CMK (cell line): ENCODE results near the gene ACAP3.
"Not testable (repeated sequence)": the region's sequence is repeated elsewhere in the genome, so short reads cannot be mapped to it uniquely, and the experiment has no call there.

Experiments
- DNase-seq: peaks from one replicate; pipeline ENCODE4 v3.0.0-alpha.2; 2010; ENCODE audit warnings: low read depth

The ACAP3 gene

GRCh38 chr1:1262758-1263157, 45.0 kb downstream of the ACAP3 start:
- no peak for DNase-seq

- DNase-seq: no peak
Measured at GRCh38 chr1:1262071-1262470, 45.7 kb downstream of the ACAP3 start.

- DNase-seq: peak; percentile 77
Measured at GRCh38 chr1:1260843-1261560, 46.7 kb downstream of the ACAP3 start.

DNA sequence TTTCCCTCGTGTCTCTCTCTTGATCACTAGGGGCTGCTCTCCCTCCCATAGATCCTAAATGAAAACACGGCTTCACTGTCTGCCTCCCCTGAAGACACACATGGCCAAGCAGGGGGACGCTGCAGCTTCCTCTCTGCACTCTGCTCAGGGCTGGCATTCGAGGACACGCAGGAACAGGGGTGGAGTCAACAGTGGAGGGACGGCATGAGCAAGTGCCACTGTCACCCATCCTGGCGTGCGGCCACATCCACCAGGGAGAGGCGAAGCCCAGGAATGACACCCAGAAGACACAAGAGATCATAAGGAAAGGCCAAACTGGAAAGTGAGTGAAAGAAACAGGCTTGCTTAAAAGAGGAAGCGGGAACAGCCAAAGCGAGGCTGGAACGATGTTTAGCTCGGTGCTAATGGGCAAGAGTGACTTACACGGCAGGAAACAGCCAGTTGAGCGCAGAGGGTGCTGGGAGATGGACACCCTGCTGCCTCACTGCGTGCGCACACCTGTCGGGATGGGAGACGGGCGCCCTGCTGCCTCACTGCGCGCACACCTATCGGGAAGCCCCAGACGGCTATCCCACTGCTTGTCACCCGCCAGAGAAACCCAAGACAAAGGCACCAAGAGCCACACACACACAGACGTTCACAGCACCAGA, 47.7 kb downstream of the ACAP3 start:
- DNase-seq: peak; percentile 49

DNA sequence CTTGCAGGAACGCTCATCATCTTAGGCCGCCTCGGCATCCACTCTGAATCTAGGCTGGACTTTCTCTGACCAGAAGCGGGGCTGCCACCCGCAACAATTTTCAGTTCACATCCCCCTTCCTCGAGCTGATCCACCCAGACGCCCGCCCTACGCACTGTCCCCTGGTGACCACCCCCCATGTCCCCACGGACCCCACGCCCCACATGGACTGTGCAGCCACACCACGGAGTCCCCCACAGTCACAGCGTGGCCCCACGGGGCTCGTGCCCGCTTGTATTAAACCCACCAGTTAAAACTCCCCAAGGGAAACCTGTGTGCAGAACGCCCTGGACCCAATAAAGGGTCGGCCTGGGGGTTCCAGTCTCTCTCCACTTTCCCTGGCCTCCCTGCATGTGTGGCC, 48.2 kb downstream of the ACAP3 start:
- no peak for DNase-seq

DNA sequence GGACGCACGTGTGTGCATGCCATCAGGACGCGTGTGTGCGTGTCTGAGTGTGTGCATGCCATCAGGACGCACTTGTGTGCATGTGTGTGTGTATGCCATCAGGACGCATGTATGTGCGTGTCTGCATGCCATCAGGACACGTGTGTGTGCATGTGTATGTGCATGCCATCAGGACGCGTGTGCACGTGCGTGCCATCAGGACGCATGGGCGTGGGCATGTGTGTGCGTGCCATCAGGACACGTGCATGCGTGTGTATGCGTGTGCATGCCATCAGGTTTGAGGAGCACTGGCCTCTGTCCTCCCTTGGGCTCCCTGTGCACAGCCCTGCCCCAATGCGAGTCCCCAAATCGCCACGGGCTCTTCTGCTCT, 48.6 kb downstream of the ACAP3 start:
- no peak for DNase-seq

GRCh38 chr1:1256956-1257871, 50.5 kb downstream of the ACAP3 start:
- DNase-seq: no peak

DNA sequence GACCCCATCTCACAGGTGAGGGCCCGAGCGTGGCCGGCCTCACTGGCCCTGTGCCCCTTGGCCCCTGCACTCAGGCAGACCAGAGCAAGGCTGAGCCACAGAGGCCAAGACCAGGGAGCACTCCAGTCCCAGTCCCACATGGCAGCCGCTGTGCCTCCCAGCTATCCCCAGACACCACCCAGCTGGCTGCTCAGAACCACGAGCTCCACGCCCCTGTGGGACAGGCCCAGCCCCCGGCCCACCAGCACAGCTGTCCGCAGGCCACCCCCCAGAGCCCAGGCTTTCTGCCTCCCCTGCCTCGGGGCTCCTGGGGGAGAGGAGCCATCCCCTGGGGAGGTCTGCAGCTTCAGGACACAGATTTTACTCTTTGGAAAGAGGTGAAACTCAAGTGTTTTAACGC, 52.1 kb downstream of the ACAP3 start:
- no peak for DNase-seq

- DNase-seq: no peak
Measured at GRCh38 chr1:1255078-1255477, 52.7 kb downstream of the ACAP3 start.

DNA sequence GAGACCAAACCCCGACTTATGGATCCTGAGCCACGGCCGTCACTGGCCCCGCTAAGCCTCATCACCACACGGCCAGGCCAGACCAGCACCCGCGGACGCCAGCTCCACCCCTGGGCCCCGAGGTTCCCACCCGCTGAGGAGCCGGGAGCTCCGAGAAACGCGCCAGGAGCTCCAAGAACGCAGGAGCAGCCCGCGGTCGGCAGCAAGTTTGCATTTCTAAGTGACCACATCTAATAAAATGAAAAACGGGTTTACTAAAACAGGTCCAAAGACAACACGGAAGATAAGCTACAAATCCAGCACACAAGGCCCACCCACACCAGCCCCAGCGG, 53.1 kb downstream of the ACAP3 start:
- DNase-seq: no peak

DNA sequence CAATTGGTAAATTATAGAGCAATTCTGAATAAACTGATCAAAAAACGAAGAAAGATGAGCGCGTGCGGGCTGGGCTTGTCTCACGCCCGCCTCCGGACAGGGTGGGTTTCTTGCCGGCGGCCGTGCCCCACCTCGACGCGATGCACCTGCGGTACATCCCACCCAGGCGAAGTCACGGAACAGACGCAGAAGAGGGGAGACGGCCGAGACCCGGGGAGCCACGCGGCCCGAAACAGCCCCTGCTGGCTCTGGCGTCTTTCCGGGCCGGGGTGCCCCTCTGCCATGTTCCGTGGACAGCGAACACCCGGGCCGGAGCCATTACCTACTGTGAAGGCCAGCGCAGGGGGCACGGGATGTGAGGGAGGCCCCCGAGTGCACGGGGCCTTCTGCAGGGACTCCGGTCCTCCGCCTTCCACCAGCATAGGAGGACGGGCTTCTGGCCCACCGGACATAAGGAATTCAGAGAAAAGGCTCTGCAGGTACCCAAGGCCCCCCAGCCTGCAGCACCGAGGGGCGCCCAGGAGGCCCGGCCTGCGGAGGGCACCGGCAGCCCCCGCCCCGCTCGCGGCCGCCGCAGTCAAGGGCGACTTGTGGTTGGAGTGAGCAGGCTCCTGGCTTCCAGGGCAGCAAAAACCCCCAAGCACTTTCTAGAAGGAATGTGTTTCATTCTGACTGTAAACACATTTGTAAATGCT, 53.6 kb downstream of the ACAP3 start:
- DNase-seq: no peak

GRCh38 chr1:1253314-1253713, 54.4 kb downstream of the ACAP3 start:
- DNase-seq: no peak

DNA sequence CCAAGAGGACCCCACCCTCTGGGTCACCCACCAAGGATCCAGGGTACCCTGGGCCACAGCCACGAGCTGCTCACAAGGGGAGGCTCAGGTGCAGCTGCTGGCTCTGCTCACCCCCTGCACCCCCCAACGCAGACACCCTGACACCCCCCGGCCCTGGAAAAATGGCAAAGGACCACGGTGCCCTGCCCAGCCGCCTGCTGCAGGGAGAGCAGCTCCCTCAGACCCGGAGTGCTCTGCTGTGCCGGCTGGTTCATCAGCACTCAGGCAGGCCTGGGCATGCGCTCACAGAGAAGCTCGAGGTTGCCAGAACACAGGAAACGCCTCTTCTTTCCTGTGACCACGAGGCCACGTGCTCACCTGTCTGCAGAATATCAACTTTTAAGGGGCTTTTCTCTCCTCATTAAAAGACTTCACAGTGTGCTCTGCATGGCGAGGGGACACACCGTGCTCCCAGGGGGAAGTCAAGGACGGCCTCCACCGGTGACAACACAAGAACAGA, 56.9 kb downstream of the ACAP3 start:
- no peak for DNase-seq

- not testable (repeated sequence) for DNase-seq
Measured at GRCh38 chr1:1248009-1248913, 59.5 kb downstream of the ACAP3 start.

- DNase-seq: no peak
Measured at GRCh38 chr1:1247341-1247913, 60.3 kb downstream of the ACAP3 start.

DNA sequence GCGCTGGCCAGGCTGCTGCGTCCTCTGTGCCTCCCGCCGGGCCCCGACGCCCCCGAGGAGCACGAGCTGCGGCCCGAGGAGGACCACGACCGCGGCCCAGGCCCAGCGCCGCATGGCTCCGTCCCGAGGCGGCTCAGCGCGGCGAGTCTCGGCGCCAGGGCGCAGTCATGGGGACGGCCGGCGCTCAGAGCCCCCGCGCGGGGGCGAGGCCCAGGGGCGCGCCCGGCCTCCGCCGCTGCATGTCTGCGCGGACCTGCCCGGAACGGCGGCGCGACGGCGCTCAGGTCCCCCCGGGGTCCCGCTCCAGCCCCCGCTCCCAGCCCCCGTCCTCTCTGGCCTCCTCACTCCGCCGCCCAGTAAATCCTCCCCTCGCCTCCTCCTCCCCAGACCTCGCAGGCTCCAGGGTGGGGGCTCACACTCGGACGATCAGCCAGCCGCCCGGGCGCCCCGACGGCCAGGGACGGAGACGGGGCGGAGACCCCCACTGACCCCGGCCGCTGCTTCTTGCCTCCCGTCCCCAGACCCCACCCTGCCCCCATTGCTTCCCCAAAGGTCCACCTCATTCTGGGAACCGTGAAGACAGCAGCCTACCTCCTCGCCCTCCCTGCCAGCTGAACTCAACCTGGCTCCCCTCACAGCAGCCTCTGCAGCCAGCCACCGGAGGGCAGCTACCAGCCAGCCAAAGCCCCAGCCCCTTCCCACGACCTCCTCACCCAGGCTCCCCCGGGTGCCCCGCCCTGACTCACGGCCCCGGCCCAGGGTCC, 61.0 kb downstream of the ACAP3 start, which contains the start of gene C1QTNF12:
Gene C1QTNF12, minus strand, starts transcription at position 146 of the 764 bp plus-strand sequence. Its CDS starts 32 bp downstream, at position 114.
- no peak for DNase-seq

DNA sequence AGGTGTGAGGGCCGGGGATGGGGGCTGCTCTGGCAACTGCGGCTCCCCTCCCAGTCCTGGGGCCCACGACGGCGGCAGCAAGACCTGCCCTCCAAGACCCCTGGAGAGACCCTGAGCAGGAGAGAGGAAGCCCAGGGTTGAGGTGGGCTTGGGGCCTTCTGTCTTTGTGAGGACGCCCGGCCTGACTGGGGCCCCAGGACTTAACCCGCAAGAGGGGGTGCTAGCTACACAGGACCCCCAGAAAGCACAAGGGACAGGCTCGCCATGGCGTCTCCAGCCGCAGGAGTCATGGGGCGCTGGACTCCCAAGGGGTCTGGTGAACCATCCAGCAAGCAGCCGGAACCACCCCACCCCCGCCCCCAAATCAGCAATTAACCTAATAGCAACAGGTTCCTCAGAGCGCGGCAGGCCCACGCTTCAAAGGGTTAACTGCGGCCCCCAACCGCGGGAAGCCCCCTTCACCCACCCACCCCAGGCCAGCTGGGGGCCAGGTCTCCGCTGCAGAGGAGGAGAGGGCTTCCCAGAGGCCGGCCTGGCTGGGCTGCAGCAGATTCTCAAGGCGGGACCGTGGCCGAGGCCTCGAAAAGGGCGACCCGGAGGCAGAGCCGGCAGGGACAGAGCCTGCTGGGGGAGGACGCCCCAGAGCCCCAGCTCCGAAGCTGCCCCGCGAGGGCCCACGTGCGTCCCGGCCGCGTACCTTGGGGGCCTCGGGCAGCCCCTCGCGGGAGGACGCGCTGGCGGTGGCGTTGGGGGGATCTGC, 61.7 kb downstream of the ACAP3 start:
- no peak for DNase-seq

- peak; percentile 52 for DNase-seq
Measured at GRCh38 chr1:1245178-1245816, 62.4 kb downstream of the ACAP3 start.
